KMS-11 (cell line): ENCODE data around the gene ABCC10.

Experiments
- H2AFZ ChIP-seq: fragments of 200-600 bp; sonication (generic); 2 replicates; pipeline ENCODE4 v1.6.1; 2016; ENCODE audit warnings: antibody characterized with exemption, mixed run types, low read depth
- H3K27ac ChIP-seq: fragments of 200-600 bp; sonication (generic); 2 replicates; pipeline ENCODE4 v1.6.1; 2016; ENCODE audit warnings: mild to moderate bottlenecking, mixed run types
- H3K27me3 ChIP-seq: fragments of 200-600 bp; sonication (generic); 2 replicates; pipeline ENCODE4 v1.6.1; 2017; ENCODE audit warnings: mild to moderate bottlenecking, low read depth, mixed run types, moderate library complexity; ENCODE audit not compliant: insufficient read depth
- H3K36me3 ChIP-seq: fragments of 200-600 bp; sonication (generic); 2 replicates; pipeline ENCODE4 v1.6.1; 2017; ENCODE audit warnings: mild to moderate bottlenecking, mixed run types; ENCODE audit not compliant: insufficient read depth
- H3K4me1 ChIP-seq: fragments of 200-600 bp; sonication (generic); 2 replicates; pipeline ENCODE4 v1.6.1; 2016; ENCODE audit warnings: mild to moderate bottlenecking, low read depth, mixed run types; ENCODE audit not compliant: poor library complexity, severe bottlenecking
- H3K4me2 ChIP-seq: fragments of 200-600 bp; sonication (generic); 2 replicates; pipeline ENCODE4 v1.7.0; 2016; ENCODE audit warnings: mild to moderate bottlenecking, mixed run types
- H3K4me3 ChIP-seq: fragments of 200-600 bp; sonication (generic); IDR thresholded peaks from 2 replicates; pipeline ENCODE4 v1.6.1; 2017; ENCODE audit warnings: low read depth, low read length, mixed read lengths; ENCODE audit not compliant: insufficient read depth
- H3K79me2 ChIP-seq: fragments of 200-600 bp; sonication (generic); 2 replicates; pipeline ENCODE4 v1.6.1; 2016; ENCODE audit warnings: low read depth, mixed run types; ENCODE audit not compliant: insufficient read depth
- H3K9ac ChIP-seq: fragments of 200-600 bp; sonication (generic); 2 replicates; pipeline ENCODE4 v1.6.1; 2016; ENCODE audit warnings: mild to moderate bottlenecking, mixed run types
- H4K20me1 ChIP-seq: fragments of 200-600 bp; sonication (generic); 2 replicates; pipeline ENCODE4 v1.6.1; 2016; ENCODE audit warnings: mild to moderate bottlenecking, mixed run types; ENCODE audit not compliant: insufficient read depth
- TF ChIP-seq, protein P1 (sequence below): fragments of 200-600 bp; sonication (generic); conservative IDR thresholded peaks from 2 replicates; pipeline ENCODE4 v1.6.1; 2017; ENCODE audit warnings: low read depth, mild to moderate bottlenecking, antibody characterized with exemption, low read length, moderate library complexity, mixed read lengths

The ABCC10 gene

GRCh38 chr6:43436577-43437282 lies 9.4 kb downstream of the ABCC10 start:
- Histone ChIP-seq H3K36me3 (no peaks in the 10 kb centered on the region), H3K79me2 (no peaks in the 10 kb centered on the region), H3K4me2 (no peak overlapping the region)

GRCh38 chr6:43437700-43438099 lies 10.4 kb downstream of the ABCC10 start:
- H3K4me1 ChIP-seq = no peaks in the 10 kb centered on the region
- no peaks in the 10 kb centered on the region for H3K27me3 ChIP-seq
- H4K20me1 ChIP-seq = no peaks in the 10 kb centered on the region
- no peak overlapping the region for H3K27ac ChIP-seq
- H3K9ac ChIP-seq = no peak overlapping the region
- H3K4me2 ChIP-seq = no peak overlapping the region
- no peak overlapping the region for H3K4me3 ChIP-seq
- H3K79me2 ChIP-seq = no peaks in the 10 kb centered on the region
- TF ChIP-seq, protein P1, sequence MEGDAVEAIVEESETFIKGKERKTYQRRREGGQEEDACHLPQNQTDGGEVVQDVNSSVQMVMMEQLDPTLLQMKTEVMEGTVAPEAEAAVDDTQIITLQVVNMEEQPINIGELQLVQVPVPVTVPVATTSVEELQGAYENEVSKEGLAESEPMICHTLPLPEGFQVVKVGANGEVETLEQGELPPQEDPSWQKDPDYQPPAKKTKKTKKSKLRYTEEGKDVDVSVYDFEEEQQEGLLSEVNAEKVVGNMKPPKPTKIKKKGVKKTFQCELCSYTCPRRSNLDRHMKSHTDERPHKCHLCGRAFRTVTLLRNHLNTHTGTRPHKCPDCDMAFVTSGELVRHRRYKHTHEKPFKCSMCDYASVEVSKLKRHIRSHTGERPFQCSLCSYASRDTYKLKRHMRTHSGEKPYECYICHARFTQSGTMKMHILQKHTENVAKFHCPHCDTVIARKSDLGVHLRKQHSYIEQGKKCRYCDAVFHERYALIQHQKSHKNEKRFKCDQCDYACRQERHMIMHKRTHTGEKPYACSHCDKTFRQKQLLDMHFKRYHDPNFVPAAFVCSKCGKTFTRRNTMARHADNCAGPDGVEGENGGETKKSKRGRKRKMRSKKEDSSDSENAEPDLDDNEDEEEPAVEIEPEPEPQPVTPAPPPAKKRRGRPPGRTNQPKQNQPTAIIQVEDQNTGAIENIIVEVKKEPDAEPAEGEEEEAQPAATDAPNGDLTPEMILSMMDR = no peak
- H2AFZ ChIP-seq = no peak overlapping the region
- no peaks in the 10 kb centered on the region for H3K36me3 ChIP-seq

More at GRCh38 chr6:43436577-43437282, 9.4 kb downstream of the ABCC10 start:
- H3K4me1 ChIP-seq = no peaks in the 10 kb centered on the region
- no peak overlapping the region for H3K4me3 ChIP-seq
- no peaks in the 10 kb centered on the region for H4K20me1 ChIP-seq
- no peak overlapping the region for H3K9ac ChIP-seq
- no peaks in the 10 kb centered on the region for H3K27me3 ChIP-seq
- TF ChIP-seq, protein P1 = no peak
- no peak overlapping the region for H2AFZ ChIP-seq
- H3K27ac ChIP-seq = no peak overlapping the region

DNA sequence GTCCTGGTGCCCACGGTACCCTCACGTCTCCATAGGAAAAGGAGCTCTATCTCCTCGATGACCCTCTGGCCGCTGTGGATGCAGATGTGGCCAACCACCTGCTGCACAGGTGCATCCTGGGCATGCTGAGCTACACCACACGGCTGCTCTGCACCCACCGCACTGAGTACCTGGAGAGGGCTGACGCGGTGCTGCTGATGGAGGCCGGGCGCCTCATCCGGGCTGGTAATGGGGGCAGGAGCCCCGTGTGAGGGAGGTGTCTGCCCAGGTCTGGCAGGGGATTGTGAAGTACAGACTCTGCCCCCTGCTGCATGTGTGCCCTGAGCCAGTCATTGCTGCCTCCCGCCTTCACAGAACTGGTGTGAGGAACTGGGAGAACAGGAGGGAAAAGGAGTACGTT lies 15.6 kb downstream of the ABCC10 start:
- H2AFZ ChIP-seq = no peak overlapping the region
- no peaks in the 10 kb centered on the region for H4K20me1 ChIP-seq
- no peak overlapping the region for H3K4me2 ChIP-seq
- H3K27me3 ChIP-seq = no peaks in the 10 kb centered on the region
- H3K4me3 ChIP-seq = no peak overlapping the region
- no peaks in the 10 kb centered on the region for H3K36me3 ChIP-seq
- H3K27ac ChIP-seq = no peak overlapping the region
- TF ChIP-seq, protein P1 = no peak
- no peaks in the 10 kb centered on the region for H3K4me1 ChIP-seq
- H3K79me2 ChIP-seq = no peaks in the 10 kb centered on the region
- H3K9ac ChIP-seq = no peak overlapping the region

DNA sequence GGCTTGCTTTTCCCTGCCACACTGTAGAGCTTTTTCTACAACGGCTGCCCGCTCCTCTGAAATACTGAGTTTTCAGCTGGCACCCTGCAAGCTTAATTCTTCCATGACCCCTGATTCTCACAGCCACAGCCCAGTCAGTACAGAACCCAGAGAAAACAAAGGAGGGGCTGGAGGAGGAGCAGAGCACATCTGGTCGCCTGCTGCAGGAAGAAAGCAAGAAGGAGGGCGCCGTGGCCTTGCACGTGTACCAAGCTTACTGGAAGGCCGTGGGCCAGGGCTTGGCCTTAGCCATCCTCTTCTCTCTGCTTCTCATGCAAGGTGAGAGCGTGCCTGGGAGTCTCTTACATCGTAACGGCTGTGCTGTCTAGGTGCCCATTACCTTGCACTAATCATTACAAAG lies 16.7 kb downstream of the ABCC10 start:
- H2AFZ ChIP-seq = no peak overlapping the region
- TF ChIP-seq, protein P1 = no peak
- H4K20me1 ChIP-seq = no peaks in the 10 kb centered on the region
- H3K4me3 ChIP-seq = no peak overlapping the region
- H3K27ac ChIP-seq = no peak overlapping the region
- no peak overlapping the region for H3K9ac ChIP-seq
- H3K4me2 ChIP-seq = no peak overlapping the region
- H3K79me2 ChIP-seq = no peaks in the 10 kb centered on the region
- no peaks in the 10 kb centered on the region for H3K36me3 ChIP-seq
- H3K4me1 ChIP-seq = no peaks in the 10 kb centered on the region
- no peaks in the 10 kb centered on the region for H3K27me3 ChIP-seq
